22Rv1 (cell line): Measurements from ENCODE around the gene MYH10.

Source experiments
- H3K27ac ChIP-seq: fragments of 450-650 bp; 2 replicates; pipeline ENCODE4 v1.5.1; 2017
- CTCF ChIP-seq: fragments of 450-650 bp; IDR thresholded peaks from 2 replicates; pipeline ENCODE4 v1.5.1; 2017; ENCODE audit warnings: mild to moderate bottlenecking
- ZFX ChIP-seq: fragments of 450-650 bp; IDR thresholded peaks from 2 replicates; pipeline ENCODE4 v1.6.1; 2017; ENCODE audit warnings: antibody characterized with exemption, borderline replicate concordance

Gene MYH10

GRCh38 chr17:8496081-8496480 lies 134.4 kb downstream of the MYH10 start:
- TF ChIP-seq CTCF (no peak), ZFX (no peak)
- H3K27ac ChIP-seq = no peak overlapping the region

- H3K27ac ChIP-seq = no peak overlapping the region
- TF ChIP-seq ZFX = no peak
- TF ChIP-seq CTCF = no peak
These were observed 135.9 kb downstream of the MYH10 start for GRCh38 chr17:8494506-8495111.

- TF ChIP-seq CTCF (no peak), ZFX (no peak)
- no peak overlapping the region for H3K27ac ChIP-seq
These were observed 136.5 kb downstream of the MYH10 start for GRCh38 chr17:8494021-8494420.

- no peak overlapping the region for H3K27ac ChIP-seq
- TF ChIP-seq CTCF (no peak), ZFX (no peak)
These were observed 138.4 kb downstream of the MYH10 start for GRCh38 chr17:8492121-8492520.

GRCh38 chr17:8490256-8491023 lies 140.1 kb downstream of the MYH10 start:
- no peak overlapping the region for H3K27ac ChIP-seq
- no peak for TF ChIP-seq ZFX
- TF ChIP-seq CTCF = no peak

- TF ChIP-seq CTCF (no peak), ZFX (no peak)
- H3K27ac ChIP-seq = no peak overlapping the region
These were observed 140.7 kb downstream of the MYH10 start for GRCh38 chr17:8489841-8490240.

DNA sequence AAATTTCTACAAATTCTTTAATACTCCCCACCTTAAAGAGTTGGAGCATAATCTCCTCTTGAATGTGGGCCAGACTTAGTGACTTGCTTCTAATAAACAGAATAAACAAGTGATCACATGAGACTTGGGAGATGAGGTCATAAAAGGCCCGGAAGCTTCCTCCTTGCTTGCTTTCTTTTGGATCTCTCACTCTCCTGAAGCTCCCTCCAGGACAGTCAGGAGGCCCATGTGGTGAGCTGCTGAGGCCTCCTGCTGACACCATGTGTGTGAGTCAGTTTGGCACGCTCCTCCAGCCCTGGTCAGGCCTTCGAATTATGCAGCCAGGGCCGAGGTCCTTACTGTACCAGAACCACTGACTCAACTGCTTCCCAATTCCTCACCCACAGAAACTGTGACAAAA lies 141.6 kb downstream of the MYH10 start:
- no peak overlapping the region for H3K27ac ChIP-seq
- no peak for TF ChIP-seq CTCF
- TF ChIP-seq ZFX = no peak
